ENCODE data around the gene RPF1. TPM values are rescaled to one million over a fixed set of nuclear protein-coding genes. Genes with fewer than 3 reads are reported as not detected.

The RPF1 gene
- total RNA-seq, 1 donor from 2014 or later = 30.1 TPM

DNA sequence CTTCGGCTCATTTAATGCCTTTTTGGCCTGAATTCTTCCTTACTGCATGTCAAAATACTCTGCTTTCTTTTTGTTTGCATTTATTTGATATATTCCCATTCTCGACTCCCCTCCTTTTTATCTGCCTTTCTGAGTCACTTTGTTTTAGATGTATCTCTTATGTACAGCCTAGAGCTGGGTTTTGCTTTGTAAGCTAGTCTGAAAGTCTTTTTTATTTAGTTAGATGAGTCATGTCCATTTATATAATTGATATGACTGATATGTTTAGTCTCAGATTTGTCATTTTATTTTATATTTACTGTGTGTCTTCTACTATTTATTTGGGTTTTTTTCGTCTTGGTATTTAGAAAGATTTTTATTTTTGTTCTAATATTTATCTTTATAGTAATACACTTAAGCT lies 60.9 kb downstream of the RPF1 start:
- Histone ChIP-seq H4K20me1 (ENCODE audit: insufficient read depth, low read length) (no peaks in the 10 kb centered on the region), H3K27ac (ENCODE audit: low read depth, low read length) (no peak overlapping the region), H3K4me1 (ENCODE audit: insufficient read depth, low read length) (no peaks in the 10 kb centered on the region), H3K36me3 (ENCODE audit: insufficient read depth, low read length) (no peaks in the 10 kb centered on the region), H3K79me2 (ENCODE audit: insufficient read depth, low read length) (no peaks in the 10 kb centered on the region), H3K9ac (ENCODE audit: low read length) (no peak overlapping the region), H3K4me3 (ENCODE audit: insufficient read depth, low read depth, low read length) (no peak overlapping the region), H3K4me2 (ENCODE audit: low read length) (no peak overlapping the region), H3K27me3 (ENCODE audit: insufficient read depth, low read length) (no peaks in the 10 kb centered on the region), H2AFZ (ENCODE audit: low read depth, low read length) (no peak overlapping the region), H3K9me3 (ENCODE audit: insufficient read depth, low read depth, low read length) (no peaks in the 10 kb centered on the region)
- Mint-ChIP-seq H3K27ac (ENCODE audit: unreplicated experiment) (no peak overlapping the region), H3K4me3 (ENCODE audit: unreplicated experiment) (no peak overlapping the region), H3K4me1 (ENCODE audit: low read depth, unreplicated experiment) (peaks cover 4% of the 10 kb centered on the region), H3K36me3 (ENCODE audit: low read depth, unreplicated experiment) (peaks cover 5% of the 10 kb centered on the region), H3K9me3 (ENCODE audit: unreplicated experiment) (no peaks in the 10 kb centered on the region), H3K27me3 (ENCODE audit: low read depth, unreplicated experiment) (no peaks in the 10 kb centered on the region)
- FAIRE-seq = no peak
- peak; percentile 17 for DNase-seq (ENCODE audit: low read depth)
- no peak for TF ChIP-seq EZH2 (IDR thresholded peaks at IDR 0.05; ENCODE audit: insufficient read depth, low read length)

DNA sequence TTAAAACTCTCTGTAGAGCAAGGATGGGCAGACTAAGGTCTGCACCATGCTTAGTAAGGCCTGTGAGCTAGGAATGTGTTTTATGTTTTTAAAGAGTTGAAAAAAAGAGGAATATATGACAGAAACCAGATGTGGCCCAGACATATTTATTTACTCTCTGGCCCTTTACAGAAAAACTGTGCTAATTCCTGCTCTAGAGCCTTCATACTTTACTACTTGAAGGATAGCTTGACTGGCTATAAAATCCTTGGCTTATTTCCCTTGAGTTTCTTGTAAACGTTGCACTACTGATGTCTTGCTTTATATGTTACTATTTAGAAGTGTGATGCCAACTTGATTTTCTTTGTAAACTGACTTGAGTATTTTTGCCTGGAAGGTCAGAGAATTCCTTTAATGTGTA lies 61.7 kb downstream of the RPF1 start:
- Histone ChIP-seq H3K36me3 (ENCODE audit: insufficient read depth, low read length) (no peaks in the 10 kb centered on the region), H3K9ac (ENCODE audit: low read length) (no peak overlapping the region), H2AFZ (ENCODE audit: low read depth, low read length) (no peak overlapping the region), H3K27me3 (ENCODE audit: insufficient read depth, low read length) (no peaks in the 10 kb centered on the region), H3K27ac (ENCODE audit: low read depth, low read length) (no peak overlapping the region), H3K79me2 (ENCODE audit: insufficient read depth, low read length) (no peaks in the 10 kb centered on the region), H3K9me3 (ENCODE audit: insufficient read depth, low read depth, low read length) (no peaks in the 10 kb centered on the region), H3K4me1 (ENCODE audit: insufficient read depth, low read length) (no peaks in the 10 kb centered on the region), H3K4me2 (ENCODE audit: low read length) (no peak overlapping the region), H3K4me3 (ENCODE audit: insufficient read depth, low read depth, low read length) (no peak overlapping the region), H4K20me1 (ENCODE audit: insufficient read depth, low read length) (no peaks in the 10 kb centered on the region)
- no peak overlapping the region for H3K27ac Mint-ChIP-seq (ENCODE audit: unreplicated experiment)
- H3K36me3 Mint-ChIP-seq (ENCODE audit: low read depth, unreplicated experiment) = peaks cover 5% of the 10 kb centered on the region
- FAIRE-seq (no peak), DNase-seq (ENCODE audit: low read depth) (no peak)
- H3K4me3 Mint-ChIP-seq (ENCODE audit: unreplicated experiment) = no peak overlapping the region
- peaks cover 4% of the 10 kb centered on the region for H3K4me1 Mint-ChIP-seq (ENCODE audit: low read depth, unreplicated experiment)
- no peak for TF ChIP-seq EZH2 (IDR thresholded peaks at IDR 0.05; ENCODE audit: insufficient read depth, low read length)
- TF ChIP-seq, protein P1, sequence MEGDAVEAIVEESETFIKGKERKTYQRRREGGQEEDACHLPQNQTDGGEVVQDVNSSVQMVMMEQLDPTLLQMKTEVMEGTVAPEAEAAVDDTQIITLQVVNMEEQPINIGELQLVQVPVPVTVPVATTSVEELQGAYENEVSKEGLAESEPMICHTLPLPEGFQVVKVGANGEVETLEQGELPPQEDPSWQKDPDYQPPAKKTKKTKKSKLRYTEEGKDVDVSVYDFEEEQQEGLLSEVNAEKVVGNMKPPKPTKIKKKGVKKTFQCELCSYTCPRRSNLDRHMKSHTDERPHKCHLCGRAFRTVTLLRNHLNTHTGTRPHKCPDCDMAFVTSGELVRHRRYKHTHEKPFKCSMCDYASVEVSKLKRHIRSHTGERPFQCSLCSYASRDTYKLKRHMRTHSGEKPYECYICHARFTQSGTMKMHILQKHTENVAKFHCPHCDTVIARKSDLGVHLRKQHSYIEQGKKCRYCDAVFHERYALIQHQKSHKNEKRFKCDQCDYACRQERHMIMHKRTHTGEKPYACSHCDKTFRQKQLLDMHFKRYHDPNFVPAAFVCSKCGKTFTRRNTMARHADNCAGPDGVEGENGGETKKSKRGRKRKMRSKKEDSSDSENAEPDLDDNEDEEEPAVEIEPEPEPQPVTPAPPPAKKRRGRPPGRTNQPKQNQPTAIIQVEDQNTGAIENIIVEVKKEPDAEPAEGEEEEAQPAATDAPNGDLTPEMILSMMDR (IDR thresholded peaks at IDR 0.05; ENCODE audit: insufficient read depth, low read depth, low read length) = no peak
- H3K27me3 Mint-ChIP-seq (ENCODE audit: low read depth, unreplicated experiment) = no peaks in the 10 kb centered on the region
- H3K9me3 Mint-ChIP-seq (ENCODE audit: unreplicated experiment) = no peaks in the 10 kb centered on the region

DNA sequence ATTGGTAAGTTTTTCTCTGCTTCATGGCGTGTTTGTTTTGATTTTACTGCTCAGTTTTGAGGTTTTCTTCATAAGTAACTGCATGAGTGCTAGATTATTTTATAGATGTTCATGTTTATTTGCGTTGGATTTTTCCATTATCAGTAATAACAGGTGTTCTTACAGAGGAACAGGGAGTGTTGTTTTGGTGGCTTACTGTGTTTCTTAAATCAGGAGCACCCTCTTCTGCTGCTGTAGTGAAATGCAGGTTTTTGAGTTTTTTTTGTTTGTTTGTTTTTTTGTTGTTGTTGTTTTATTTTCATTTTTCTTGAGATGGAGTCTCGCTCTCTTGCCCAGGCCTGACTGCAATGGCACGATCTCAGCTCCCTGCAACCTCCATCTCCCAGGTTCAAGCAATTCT lies 62.6 kb downstream of the RPF1 start:
- no peak overlapping the region for H3K4me3 Mint-ChIP-seq (ENCODE audit: unreplicated experiment)
- peaks cover 5% of the 10 kb centered on the region for H3K36me3 Mint-ChIP-seq (ENCODE audit: low read depth, unreplicated experiment)
- H3K9me3 Mint-ChIP-seq (ENCODE audit: unreplicated experiment) = no peaks in the 10 kb centered on the region
- H2AFZ ChIP-seq (ENCODE audit: low read depth, low read length) = no peak overlapping the region
- DNase-seq (ENCODE audit: low read depth) (no peak), FAIRE-seq (no peak)
- no peak overlapping the region for H3K27ac ChIP-seq (ENCODE audit: low read depth, low read length)
- H3K4me3 ChIP-seq (ENCODE audit: insufficient read depth, low read depth, low read length) = no peak overlapping the region
- TF ChIP-seq EZH2 (IDR thresholded peaks at IDR 0.05; ENCODE audit: insufficient read depth, low read length) = no peak
- TF ChIP-seq, protein P1 (IDR thresholded peaks at IDR 0.05; ENCODE audit: insufficient read depth, low read depth, low read length) = no peak
- no peaks in the 10 kb centered on the region for H3K9me3 ChIP-seq (ENCODE audit: insufficient read depth, low read depth, low read length)
- H3K27me3 Mint-ChIP-seq (ENCODE audit: low read depth, unreplicated experiment) = no peaks in the 10 kb centered on the region
- no peak overlapping the region for H3K27ac Mint-ChIP-seq (ENCODE audit: unreplicated experiment)
- H3K27me3 ChIP-seq (ENCODE audit: insufficient read depth, low read length) = no peaks in the 10 kb centered on the region
- no peaks in the 10 kb centered on the region for H3K79me2 ChIP-seq (ENCODE audit: insufficient read depth, low read length)
- H3K36me3 ChIP-seq (ENCODE audit: insufficient read depth, low read length) = no peaks in the 10 kb centered on the region
- H3K4me1 Mint-ChIP-seq (ENCODE audit: low read depth, unreplicated experiment) = peaks cover 4% of the 10 kb centered on the region
- H3K4me1 ChIP-seq (ENCODE audit: insufficient read depth, low read length) = no peaks in the 10 kb centered on the region
- no peaks in the 10 kb centered on the region for H4K20me1 ChIP-seq (ENCODE audit: insufficient read depth, low read length)
- H3K4me2 ChIP-seq (ENCODE audit: low read length) = no peak overlapping the region
- H3K9ac ChIP-seq (ENCODE audit: low read length) = no peak overlapping the region

Other genes starting within 250 kb of the RPF1 start
- 0.93 and 1.3 TPM in 2 replicates for gene SAMD13, start 177.6 kb upstream of the RPF1 start, total RNA-seq
- gene DNASE2B, start 80.8 kb upstream of the RPF1 start, total RNA-seq = not detected in 2 replicates
- 0.41 and 1.4 TPM in 2 replicates for gene SPATA1, start 27.1 kb downstream of the RPF1 start, total RNA-seq
- gene GNG5, start 27.3 kb downstream of the RPF1 start, total RNA-seq = 178 and 185 TPM in 2 replicates
- gene CTBS, start 95.2 kb downstream of the RPF1 start, total RNA-seq = 16.9 and 18.6 TPM in 2 replicates
- 13.4 and 14.1 TPM in 2 replicates for gene SSX2IP, start 211.2 kb downstream of the RPF1 start, total RNA-seq